ENCODE measurements around the gene HSPA1B.

GRCh38 chr6:31825553-31825952 is 2.0 kb upstream of the HSPA1B start:
- TF ChIP-seq CTCF (IDR thresholded peaks at IDR 0.05 in 4 of 5, conservative IDR thresholded peaks at IDR 0.05 in 1 of 5) (no peak), POLR2A (IDR thresholded peaks at IDR 0.05) (no peak)
